NCI-H510A (cell line): ENCODE results near the gene GPR55.
"Not testable (repeated sequence)": the region's sequence is repeated elsewhere in the genome, so short reads cannot be mapped to it uniquely, and the experiment has no call there.

Source experiments
- DNase-seq: peaks from one replicate; lab custom pipeline; 2025; lab: John Stamatoyannopoulos, UW

The GPR55 gene

GRCh38 chr2:230924470-230925341 is at the start of gene GPR55:
Gene GPR55 (minus strand): TSS chr2:230925242. CDS start chr2:230910962, 14,280 bp downstream.
- no peak for DNase-seq

GRCh38 chr2:230974096-230974913 is 49.3 kb upstream of the GPR55 start:
- DNase-seq: no peak

GRCh38 chr2:230972046-230972445 is 47.0 kb upstream of the GPR55 start:
- no peak for DNase-seq

- no peak for DNase-seq
Measured at GRCh38 chr2:230969659-230970015, 44.6 kb upstream of the GPR55 start.

DNA sequence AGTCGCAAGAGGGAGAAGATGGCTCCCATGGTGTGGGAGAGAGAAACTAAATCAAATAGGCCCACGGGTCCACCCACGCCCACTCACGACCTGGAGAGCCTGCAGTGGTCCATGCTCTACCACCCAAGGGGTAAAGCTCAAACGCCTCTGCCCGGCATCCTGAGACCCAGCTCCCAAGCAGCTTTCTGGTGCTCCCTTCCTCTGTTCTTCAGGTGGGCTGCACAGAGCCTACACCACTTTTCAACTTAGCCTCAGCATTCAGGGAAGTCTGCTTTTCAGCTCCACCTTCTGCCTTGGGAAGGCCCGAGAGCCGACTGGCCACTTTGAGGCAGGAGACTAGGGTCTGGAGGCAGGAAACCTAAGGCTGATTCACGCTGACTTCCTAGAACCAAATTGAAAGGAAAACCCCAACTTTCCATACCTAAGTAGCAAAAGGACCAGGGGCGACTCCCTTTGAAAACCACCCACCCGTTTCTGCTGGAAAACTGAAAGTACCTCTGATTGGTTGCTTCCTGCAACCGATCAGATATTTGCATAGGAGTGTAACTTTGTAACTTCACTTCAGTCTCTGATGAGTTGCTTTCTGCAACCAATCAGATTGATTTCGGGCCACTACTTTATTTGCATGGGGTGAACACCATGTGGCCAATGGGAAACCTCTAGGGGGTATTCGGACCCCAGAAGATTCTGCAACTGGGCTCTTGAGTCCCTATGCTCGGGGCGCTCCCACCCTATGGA is 44.0 kb upstream of the GPR55 start:
- DNase-seq: no peak

GRCh38 chr2:230968314-230968713 is 43.3 kb upstream of the GPR55 start:
- not testable (repeated sequence) for DNase-seq

GRCh38 chr2:230967113-230967512 is 42.1 kb upstream of the GPR55 start:
- no peak for DNase-seq

- no peak for DNase-seq
Measured at GRCh38 chr2:230964136-230964730, 39.2 kb upstream of the GPR55 start.

- DNase-seq: no peak
Measured at GRCh38 chr2:230961091-230961491, 36.0 kb upstream of the GPR55 start.

GRCh38 chr2:230960026-230960425 is 35.0 kb upstream of the GPR55 start:
- DNase-seq: no peak

DNA sequence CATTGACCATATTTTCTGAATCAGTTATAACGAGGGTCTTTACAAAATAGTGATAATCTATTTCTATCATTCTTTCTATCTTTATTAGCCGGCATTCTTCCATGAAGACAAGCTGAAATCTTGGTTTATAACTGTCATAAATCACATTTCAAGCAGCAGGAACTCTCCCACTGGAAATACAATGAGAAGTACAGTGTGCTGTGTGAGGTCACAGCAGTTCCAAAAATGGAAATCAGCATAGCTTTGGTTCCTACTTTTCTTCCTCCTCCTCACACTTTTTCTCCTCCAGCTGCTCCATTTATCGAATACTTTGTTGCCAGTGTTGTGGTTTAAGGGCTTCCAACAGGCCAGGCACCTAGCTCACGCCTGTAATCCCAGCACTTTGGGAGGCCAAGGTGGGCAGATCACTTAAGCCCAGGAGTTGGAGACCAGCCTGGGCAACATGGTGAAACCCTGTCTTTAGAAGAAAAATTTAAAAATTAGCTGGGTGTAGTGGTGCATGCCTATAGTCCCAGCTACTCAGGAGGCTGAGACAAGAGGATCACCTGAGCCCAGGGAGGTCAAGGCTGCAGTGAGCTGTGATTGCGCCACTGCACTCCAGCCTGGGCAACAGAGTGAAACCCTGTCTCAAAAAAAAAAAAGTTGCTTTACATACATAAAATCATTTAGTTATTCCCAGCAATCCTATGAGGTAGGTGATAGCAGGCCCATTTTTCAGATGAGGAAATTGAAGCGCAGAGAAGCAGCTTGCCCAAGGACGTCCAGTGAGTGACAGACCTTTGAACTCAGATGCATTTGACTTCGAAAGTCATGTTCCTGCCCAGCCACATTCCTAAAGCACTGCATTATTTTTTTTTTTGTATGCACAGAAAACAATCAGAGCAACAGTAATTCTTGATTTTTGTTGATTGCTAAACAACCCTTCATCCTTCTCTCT is 34.0 kb upstream of the GPR55 start:
- no peak for DNase-seq

GRCh38 chr2:230957756-230958391 is 32.8 kb upstream of the GPR55 start:
- no peak for DNase-seq

- peak; percentile 59 for DNase-seq
Measured at GRCh38 chr2:230956827-230957755, 32.0 kb upstream of the GPR55 start.

GRCh38 chr2:230955163-230955737 is 30.2 kb upstream of the GPR55 start:
- no peak for DNase-seq

DNA sequence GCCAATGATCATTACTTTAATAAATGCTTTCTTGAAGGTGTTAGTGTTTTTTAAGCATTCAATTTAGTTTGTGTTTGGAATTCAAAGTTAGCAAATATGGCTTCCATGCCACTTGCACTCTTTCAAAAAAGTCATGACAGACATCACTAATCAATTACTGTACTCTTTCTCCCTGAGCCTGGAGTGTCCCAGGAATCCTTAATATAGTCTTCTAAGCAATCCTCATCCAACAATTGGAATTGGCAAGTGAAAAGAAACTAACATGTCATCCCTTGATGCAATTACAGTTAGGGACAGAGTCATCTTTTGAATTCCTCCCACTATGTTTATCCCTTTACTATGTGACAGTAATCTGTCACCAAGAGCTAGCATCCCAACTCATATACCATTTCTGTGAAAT is 29.7 kb upstream of the GPR55 start:
- no peak for DNase-seq

DNA sequence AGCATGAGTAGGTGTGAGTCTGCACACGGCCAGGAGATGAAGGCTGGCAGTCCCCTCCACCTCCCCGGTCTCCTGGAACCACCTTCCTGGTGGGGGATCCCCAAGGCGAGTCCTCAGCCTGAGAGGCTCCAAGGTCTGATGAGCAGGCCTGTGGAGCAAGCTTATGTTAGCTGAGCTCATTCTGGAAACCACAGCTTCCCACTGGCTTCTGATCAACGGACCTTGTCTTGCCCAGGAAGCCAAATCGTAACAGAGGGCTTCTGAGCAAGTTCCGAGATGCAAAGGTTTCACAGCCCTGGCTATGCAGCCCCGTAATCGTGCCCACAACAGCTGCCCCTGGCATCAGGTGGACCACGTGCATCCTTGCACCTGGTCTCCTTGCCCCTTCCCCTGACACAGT is 28.8 kb upstream of the GPR55 start:
- DNase-seq: no peak

DNA sequence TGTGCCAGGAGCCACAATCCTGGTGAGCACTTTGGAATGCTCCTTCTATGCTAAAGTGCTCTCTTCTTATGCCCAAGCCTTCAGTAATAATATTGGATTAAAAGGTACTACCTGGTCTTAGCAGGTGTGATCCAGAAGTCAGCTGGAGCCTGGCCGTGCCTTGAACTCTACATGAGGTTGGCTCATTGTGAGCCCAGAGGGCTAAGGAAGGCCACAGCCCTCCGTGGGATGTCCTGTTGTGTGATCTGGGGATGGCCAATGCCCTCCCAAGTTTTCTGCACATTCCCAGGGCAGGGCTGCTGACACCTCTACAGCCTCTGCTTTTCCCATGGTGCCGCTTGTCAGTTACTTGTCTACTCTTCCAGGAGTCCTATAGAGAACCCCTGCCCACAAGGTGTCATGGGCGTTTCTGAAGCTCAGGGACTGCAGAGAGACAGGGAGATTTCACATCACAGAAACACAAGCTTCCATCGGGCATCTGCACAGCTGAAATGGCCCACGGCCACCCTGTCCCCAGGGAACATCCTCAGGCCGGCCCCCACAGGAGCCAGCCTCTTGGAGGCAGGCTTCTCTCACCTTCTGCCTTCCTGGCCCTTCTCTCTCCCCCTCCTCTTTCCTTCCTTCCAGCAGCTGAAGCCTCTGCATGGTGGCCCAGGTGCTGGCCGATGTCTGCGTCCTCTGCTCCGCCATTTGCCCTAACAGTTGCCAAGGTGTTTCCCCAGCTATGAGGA is 27.3 kb upstream of the GPR55 start:
- DNase-seq: no peak

- DNase-seq: no peak
Measured at GRCh38 chr2:230951396-230951795, 26.4 kb upstream of the GPR55 start.
